GM18511 (cell line): ENCODE data around the gene DYNC2H1.

ENCODE experiments used
- ATAC-seq: cut with Tn5 transposase; IDR thresholded peaks from one replicate; pipeline ENCODE4 v1.9.1; 2021; ENCODE audit warnings: mild to moderate bottlenecking, moderate library complexity; ENCODE audit not compliant: unreplicated experiment

The DYNC2H1 gene

DNA sequence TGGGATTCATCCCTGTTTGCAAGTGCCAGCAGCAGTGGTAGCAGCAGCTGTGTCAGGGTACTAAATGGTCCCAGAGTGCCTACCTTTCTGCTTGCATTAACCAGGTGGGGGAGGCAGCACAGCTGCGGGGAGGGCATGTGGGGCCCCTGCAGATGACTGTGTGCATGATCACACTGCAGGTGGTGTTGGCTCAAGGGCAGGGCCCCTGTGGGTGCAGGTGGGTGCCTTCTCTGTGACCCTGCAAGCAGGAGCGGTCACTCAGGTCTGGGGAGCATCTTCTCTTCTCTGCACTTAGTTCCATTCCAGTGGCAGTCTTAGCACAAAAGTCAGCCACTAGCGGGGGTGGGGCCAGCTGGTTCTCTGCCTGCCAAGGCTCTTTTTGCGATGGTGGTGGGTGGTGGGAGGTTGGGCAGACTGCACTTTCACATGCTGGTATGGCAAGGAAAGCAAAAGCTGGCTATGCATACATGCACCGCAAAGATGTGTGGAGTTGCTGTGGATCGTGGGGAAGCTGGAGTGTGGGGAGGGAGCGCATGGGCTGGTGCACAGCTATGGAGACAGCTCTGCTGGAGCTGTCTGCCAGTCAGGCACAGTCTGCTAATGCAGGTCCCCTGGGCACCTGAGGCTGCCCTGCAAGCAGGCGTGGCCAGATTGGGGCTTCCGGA lies 157.1 kb downstream of the DYNC2H1 start:
- ATAC-seq, result no peak

DNA sequence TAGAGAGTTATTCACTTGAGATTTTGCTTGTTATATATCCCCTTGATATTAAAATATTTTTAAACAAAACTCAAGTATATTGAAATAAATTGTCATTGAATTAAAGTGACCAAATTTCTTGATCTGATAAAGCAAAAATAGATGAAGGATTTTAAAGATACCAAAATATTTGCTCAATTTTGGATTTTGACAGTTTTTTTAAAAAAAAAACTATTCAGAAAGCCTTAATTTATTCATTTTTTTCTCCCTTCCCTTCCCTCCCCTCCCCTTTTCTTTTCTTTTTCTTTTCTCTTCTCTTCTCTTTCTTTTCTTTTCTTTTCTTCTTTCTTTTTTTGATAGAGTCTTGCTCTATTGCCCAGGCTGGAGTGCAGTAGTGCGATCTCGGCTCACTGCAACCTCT lies 163.7 kb downstream of the DYNC2H1 start:
- ATAC-seq, result no peak

DNA sequence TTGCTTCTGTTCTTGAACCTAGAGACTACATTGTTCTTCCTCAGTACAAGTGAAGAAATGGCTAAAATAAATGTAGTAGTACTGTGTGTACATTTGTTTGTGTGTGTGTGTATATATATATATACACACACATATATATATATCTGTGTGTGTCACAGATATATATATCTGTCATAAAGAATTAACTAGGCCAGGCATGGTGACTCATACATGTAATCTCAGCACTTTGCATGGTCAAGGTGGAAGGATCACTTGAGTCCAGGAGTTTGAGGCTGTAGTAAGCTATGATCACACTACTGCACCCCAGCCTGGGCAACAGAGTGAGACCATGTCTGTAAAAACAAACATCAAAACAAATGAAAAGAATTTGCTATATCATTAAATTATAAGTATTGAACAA lies 164.8 kb downstream of the DYNC2H1 start:
- no peak for ATAC-seq

DNA sequence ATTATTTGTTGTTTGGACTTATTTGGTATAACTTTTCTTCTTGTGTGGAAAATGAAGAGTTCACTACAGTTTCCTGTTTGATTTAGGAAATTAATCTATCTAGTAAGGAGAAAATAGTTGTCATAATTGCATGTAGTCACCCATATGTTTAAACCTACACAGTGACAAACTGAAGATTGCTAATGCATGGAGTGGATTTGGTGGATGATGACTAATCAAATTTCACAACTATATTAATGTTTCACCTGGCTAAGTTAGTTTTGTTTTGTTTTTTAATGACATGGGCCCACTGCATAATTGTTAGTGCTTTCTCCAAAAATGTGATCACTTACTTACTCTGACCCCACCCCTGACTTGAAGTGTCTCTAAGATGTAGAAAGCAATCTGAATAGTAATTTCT lies 170.6 kb downstream of the DYNC2H1 start:
- no peak for ATAC-seq

DNA sequence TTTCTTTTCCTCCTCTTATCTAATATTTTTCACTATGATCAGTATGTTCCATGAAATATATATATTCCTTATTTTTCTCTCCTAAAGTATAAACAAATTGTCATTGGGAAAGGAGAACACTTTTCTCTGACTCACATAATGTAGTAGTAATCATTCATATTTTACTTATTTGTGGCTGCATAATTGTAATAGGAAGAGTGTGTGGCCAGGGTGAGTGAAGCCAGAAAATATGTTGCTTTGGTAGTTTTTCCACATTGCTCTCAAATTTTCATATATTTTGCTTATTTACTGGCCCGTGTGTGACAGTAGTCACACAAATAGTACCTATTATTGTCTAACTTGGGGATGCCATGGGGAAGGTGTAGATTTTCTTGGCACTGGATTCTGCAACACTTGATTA lies 172.1 kb downstream of the DYNC2H1 start:
- ATAC-seq, result no peak

DNA sequence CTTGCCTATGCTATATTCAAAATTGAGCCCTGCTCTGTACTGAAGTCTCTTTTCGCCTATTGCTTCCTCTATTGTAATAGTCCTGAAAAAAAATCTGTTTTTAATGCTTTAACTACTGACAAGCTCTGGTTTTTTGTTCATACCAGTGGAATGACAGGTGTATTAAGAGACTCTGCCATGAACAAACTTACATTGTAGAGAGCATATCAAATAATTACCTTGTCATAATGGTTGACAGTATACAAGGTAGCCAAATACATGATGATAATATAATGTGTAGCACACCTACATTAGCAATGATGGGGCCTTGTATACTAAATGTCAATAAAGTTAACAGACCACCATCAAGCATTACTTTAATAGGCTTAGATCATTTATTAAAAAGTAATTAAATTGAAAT lies 175.0 kb downstream of the DYNC2H1 start:
- ATAC-seq, result no peak

DNA sequence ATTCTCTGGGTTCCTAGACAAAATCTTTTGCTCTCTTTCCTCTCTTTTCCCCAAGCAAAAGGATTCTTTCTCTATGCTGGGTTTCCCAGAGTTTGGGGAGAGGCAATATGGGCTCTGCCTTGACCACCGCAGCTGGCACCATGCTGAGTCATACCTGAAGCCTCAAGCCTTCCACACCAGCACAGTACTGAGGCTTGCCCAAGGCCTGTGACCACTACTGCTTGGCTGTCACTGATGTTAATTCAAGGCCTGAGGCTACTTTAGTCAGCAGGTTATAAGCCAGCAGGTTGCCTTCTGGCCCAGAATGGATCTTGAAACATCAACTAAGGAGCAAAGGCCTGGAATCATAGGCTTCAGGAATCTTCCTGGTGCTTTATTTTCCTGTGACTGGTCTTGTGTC lies 185.3 kb downstream of the DYNC2H1 start:
- no peak for ATAC-seq

DNA sequence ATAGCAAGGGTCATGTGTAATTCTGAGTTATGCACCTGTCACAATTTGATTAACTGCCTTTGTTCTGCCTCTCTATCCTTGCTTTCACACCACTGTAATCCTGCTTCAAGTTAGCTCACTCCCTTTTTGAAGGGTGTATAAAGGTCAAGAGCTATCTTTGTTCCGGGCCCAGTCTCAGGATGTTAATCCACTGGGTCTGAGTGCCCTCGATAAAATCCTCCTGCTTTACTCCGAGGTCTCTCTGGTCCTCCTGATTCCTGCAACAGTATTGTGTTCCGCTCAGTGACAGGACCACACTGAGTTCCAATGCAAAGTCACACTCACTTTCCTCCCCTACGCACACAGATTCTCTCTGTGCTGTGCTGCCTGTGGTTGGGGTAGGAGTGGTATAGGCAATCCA lies 186.5 kb downstream of the DYNC2H1 start:
- no peak for ATAC-seq

DNA sequence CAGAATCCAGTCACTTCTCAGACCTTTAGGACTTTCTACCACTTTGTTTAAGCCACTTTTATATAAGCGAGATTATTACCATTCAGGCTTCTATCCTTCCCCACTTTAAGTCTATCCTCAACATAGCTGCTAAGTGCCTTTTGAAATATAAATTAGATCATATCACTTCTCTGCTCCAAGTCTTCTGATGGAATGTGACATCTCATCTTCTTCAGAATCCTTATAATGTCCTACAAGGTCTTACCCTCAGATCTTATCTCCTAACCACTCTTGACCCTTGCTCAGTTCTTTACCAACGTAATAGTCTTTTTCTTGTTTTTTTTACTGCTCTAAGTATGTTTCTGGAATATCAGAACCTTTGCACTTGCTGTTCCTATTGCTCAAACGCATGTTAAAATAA lies 188.7 kb downstream of the DYNC2H1 start:
- ATAC-seq, result no peak

DNA sequence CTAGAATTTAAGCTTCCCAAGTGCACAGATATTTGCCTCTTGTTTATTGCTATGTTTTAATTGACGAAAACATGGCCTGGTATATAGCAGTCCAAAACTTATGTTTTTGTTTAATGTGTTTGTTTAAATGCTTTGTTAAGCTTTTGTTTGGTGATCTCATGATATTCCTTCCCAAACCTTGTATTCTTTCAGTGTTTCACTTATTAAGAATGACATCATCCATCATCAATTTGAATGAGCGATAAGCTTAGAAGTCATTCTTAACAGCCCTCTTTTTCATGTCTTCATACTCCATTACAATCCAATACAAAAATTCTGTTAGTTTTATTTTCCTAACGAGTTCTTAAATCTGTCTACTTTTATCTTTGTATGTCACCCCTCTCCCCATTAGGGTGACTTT lies 206.0 kb downstream of the DYNC2H1 start:
- ATAC-seq, result no peak

DNA sequence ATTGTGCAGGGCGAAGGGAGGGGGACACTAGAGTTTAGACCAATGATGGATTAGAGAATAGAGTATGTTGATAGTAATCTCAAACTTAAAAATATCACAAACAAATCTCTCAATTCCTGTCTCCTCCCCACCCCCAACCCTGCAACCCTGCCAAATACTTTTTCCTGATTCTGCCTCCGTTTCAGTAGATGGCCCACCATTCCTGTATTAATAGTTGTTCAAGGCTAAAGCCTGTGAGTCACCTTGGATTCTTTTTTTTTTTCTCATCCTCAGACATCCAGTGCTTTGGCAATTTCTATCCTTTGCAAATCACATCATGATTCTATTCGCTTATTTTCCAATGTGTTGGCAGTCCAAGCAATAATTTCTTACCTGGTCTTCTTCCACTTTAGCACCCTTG lies 207.9 kb downstream of the DYNC2H1 start:
- ATAC-seq, result no peak

DNA sequence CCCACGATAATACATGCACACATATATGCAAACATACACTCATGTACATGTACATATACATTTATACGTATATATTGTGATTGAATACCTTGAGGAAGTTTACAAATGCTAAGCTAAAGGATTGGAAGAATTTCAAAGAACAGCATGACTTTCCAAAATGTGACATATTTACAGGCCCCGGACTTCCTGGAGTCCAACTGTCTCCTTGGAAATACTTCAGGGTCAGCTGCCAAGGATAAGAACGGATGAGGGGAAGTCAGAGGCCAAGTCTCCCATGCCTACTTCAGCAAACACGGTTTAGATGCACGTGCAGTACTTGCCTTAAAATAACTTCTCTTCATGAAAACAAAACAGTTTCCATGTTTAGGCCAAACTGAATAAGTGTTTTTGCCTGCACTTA lies 213.6 kb downstream of the DYNC2H1 start:
- no peak for ATAC-seq

DNA sequence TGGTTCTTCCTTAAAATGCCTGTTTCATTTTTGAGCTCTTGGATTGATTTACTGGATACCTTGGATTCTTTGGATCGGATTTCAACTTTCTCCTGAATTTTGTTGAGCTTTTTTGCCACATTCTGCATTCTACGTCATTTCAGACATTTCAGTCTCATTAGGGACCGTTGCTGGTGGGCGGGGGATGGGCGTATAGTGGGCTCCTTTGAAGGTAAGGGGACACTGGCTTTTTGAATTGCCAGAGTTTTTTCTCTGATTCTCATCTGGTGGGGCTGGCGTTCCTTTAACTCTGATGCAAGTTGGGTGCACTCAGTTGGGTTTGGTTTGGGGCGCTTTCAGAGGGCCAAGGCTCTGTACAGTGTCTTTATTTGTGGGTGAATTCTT lies 216.5 kb downstream of the DYNC2H1 start:
- peak; percentile 33 for ATAC-seq

DNA sequence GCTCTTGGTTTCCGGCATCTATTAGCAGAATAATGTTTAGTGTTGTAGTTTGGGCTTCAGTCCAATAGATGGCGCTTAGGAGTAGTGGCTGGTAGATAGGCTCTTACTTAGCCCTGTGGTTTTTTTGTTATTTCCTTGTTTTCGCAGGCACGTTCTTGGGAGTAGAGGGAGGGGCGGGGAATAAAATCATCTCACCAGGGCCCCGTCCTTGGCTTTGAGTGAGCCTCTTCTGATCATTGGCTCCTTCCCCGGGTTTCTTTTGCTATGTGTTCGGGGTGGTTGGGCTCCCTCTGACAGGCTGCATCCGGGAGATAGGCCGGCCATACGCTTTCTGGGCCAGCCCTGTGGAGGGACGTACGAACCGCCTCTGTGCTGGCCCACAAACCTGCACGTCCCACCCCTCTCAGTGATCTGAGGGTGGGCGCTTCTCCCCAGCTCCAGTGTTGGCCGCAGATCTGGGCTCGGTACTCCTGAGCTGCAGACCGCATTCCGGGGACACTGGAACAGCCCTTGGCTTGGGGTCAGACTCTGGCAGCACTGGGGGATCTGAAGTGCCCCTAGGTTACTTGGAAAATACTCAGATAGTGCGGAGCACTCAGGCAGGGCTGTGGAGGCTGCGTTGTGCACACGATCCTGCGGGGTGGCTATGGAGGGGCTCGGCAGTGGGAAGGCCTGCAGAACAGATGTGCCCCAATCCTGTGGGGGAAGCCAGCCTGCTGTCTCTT lies 217.0 kb downstream of the DYNC2H1 start:
- ATAC-seq, result peak; percentile 99

DNA sequence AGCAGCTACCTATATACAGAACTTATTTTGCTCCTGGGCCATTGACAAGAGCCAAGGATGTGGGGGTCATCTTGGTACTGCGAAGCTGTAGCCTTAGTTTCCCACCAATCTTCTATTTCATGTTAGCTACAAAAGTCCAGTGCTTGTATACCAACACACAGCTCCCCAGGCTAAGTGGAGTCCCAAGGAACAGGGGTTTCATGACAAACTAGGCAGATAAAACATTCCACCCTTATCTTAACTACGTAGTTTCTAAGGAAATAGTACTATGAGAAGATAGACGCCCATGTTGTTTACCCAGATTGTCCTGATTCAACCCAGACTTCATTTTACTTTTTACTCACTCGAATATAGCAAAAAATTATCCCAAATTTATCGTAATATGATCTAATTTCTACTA lies 218.5 kb downstream of the DYNC2H1 start:
- ATAC-seq, result no peak

DNA sequence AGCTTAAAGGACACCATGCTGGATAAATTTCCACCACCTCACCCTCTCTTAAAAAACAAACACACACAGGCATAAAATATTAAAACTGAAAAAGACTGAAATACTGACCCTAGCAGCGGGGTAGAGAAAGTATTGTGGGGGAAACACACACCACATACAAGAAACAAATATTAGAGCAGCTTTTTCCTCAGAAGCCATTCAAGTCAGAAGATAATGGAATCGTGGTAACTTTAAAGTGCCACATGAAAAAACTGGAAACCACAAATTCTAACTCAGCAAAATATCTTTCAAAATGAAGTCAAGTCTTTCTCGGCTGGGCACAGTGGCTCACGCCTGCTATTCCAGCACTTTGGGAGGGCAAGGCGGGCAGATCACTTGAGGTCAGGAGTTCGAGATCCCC lies 223.2 kb downstream of the DYNC2H1 start:
- no peak for ATAC-seq

DNA sequence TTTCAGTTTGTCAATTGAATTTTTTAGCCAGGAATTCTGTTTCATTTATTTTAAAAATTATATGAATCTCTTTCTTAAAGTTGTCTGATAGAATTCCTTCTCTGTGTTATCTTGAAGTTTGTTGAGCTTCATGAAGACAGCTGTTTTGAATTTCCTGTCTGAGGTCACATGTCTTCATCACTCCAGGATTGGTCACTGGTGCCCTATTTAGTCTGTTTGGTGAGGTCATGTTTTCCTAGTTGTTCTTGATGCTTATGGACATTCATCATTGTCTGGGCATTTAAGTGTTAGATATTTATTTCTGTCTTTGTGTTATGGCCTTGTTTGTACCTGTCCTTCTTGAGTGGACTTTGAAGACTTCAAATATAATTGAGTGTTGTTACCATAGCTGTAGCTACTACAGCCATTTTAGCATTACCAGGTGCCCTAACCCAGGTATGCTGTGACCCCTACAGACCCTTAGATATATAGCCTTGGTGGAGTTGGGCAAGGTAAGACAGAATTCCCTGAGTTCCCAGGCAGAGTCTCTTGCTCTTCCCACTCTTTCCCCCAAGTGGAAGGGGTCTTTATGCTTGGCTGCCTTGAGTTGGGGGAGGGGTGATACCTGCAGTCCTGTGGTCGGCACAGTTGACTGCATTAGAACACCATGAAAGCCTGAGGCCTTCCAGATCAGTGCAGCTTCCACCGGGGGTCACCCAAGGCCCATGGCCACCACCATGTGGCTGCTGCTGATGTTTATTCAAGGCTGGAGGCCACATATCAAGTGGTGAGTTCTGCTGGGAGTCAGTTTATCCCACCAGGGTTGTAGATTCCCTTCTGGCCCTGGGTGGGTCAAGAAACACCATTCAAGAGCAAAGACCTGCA lies 229.6 kb downstream of the DYNC2H1 start:
- ATAC-seq, result no peak

DNA sequence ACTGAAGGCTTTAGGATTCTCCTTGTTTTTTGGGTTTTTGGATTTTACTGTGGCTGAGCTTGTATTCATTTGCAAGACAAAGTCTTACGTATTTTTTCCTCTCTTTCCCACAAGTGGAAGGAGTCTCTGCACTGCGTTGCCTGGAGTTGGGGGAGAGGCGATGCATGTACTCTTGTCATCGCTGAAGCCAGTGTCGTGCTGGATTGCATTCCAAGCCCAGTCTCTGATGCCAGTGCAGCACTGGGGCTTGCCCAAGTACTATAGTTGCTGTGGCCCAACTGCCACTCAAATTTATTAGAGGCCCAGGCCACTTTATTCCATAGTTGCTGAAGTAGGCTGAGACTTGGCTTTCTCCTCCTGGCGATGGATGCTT lies 230.2 kb downstream of the DYNC2H1 start:
- ATAC-seq, result no peak

DNA sequence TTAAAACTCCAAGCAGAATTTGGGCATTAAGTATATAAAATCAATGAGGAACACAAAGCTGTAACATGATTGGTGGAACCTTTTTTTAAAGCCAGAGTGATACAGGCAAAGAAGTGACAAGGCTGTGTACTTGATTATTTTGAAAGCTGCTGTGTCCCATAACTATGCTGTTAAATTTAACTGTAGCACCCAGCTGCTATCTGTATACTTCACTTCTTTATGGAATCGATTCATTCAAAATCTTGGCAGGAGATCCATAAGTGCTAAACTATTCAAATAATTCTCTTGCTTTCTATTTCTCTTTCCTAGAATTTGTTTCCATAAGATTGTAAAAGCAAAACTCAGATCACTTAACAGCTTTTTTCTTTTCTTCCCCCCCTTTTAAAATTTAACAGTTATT lies 231.7 kb downstream of the DYNC2H1 start:
- no peak for ATAC-seq

DNA sequence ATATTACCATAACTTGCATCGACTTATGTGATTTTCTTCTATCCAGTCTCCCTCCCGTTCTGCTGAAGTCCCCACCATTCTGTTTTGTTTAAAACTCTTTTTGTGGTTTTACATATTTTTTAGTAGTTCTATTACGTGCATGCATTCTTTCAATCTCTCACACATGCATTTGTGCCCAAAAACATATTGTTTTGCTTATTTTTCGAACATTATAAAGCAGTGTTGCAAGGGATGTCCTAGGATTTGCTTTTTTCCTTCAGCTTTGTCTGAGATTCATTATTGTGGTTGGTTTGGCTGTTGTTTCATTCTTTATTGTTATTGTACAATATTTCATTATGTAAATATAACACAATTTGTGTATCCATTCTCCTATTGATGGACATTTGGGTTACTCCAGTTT lies 235.7 kb downstream of the DYNC2H1 start:
- ATAC-seq, result no peak

DNA sequence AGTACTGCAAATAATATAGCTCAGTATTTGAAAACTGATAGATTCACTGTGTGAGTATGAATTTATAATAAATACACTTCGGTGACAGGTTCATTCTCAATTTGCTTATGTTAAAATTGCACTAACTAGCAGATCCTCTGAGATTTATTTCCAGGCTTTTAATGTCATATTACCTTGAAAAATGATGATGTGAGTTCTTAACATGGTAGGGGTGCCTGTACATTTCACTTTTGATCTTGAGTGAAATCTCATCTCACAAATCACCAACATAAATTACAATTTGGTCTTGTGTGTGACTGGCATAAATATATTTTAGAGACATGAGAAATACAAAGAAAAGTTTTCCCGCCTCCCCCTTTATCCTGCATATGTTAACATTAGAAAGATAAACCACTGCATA lies 240.4 kb downstream of the DYNC2H1 start:
- no peak for ATAC-seq

DNA sequence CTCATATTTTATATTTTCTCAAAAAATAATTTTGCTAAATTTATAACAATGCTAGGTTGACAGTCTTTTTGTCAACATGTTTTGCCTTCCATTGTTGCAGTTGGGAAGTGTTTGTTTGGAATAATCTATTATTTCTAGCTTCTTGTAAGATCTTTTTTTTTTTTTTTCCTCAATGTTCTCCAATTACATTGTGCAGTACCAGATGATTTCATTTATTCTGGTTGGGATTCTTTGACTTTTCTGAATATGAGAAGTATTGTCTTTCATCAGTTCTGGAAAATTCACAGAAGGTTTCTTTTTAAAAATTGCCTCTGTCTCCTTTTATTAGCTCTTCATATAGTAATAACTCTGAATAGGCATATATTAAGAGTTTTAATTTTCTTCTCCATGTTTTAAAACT lies 245.4 kb downstream of the DYNC2H1 start:
- no peak for ATAC-seq
